Activated T-helper 2 cell treated with anti-CD3 and anti-CD28 coated beads, Interferon-gamma antibody, Interleukin-2, Interleukin-4, amounts not matched to agents 10 μg/mL and 5 μg/mL and 100 μg/mL, durations not matched to agents 14 hours and 24 hours and 36 hours (primary cell): ENCODE results near the gene ASB6. TPM values are rescaled to one million over a fixed set of nuclear protein-coding genes. Genes with fewer than 3 reads are reported as not detected.

ENCODE experiments used
- DNase-seq: peaks from one replicate; pipeline ENCODE4 v3.0.0; 2021; ENCODE audit warnings: low spot score
- H3K27ac Mint-ChIP-seq: one replicate; pipeline ENCODE4 v1.8.0; 2021; ENCODE audit warnings: mixed read lengths
- H3K27me3 Mint-ChIP-seq: one replicate; pipeline ENCODE4 v1.8.0; 2021; ENCODE audit warnings: low read depth, mixed read lengths
- H3K36me3 Mint-ChIP-seq: one replicate; pipeline ENCODE4 v1.8.0; 2021; ENCODE audit warnings: low read depth, mixed read lengths
- H3K4me1 Mint-ChIP-seq: one replicate; pipeline ENCODE4 v1.8.0; 2021; ENCODE audit warnings: low read depth, mixed read lengths
- H3K4me3 Mint-ChIP-seq: one replicate; pipeline ENCODE4 v1.8.0; 2021; ENCODE audit warnings: low read depth, mild to moderate bottlenecking, moderate library complexity, mixed read lengths
- H3K9me3 Mint-ChIP-seq: one replicate; pipeline ENCODE4 v1.8.0; 2021; ENCODE audit warnings: mixed read lengths
- intact Hi-C: fragments of 100-400 bp; cut with micrococcal nuclease; formaldehyde crosslinking; loops from one replicate; pipeline ENCODE4 v1.15.1; 2023
- total RNA-seq: library from RNA; stranded (reverse); gene quantifications from 2 replicates; pipeline ENCODE4 v1.2.3, GENCODE V29; 2022

Gene ASB6
- total RNA-seq, 1 donor from 2014 or later: 21.4 TPM

- Mint-ChIP-seq H3K4me1 (peaks cover 15% of the 10 kb centered on the region), H3K4me3 (no peak overlapping the region), H3K27me3 (peaks cover 1% of the 10 kb centered on the region), H3K36me3 (no peaks in the 10 kb centered on the region), H3K9me3 (no peaks in the 10 kb centered on the region), H3K27ac (no peak overlapping the region)
- intact Hi-C loops: no loop called here
- no peak for DNase-seq
Observed at GRCh38 chr9:129612815-129613519, 29.0 kb downstream of the ASB6 start.

- H3K4me3 Mint-ChIP-seq: no peak overlapping the region
- intact Hi-C loops: no loop called here
Observed at GRCh38 chr9:129612123-129612522, 29.8 kb downstream of the ASB6 start.

GRCh38 chr9:129611307-129611800 is 30.6 kb downstream of the ASB6 start:
- Mint-ChIP-seq H3K27ac (no peak overlapping the region), H3K4me3 (peak overlapping the region; percentile 4), H3K36me3 (no peaks in the 10 kb centered on the region)

More at GRCh38 chr9:129612123-129612522, 29.8 kb downstream of the ASB6 start:
- H3K27ac Mint-ChIP-seq: no peak overlapping the region
- peaks cover 21% of the 10 kb centered on the region for H3K4me1 Mint-ChIP-seq
- H3K27me3 Mint-ChIP-seq: no peaks in the 10 kb centered on the region
- no peaks in the 10 kb centered on the region for H3K9me3 Mint-ChIP-seq
- DNase-seq: no peak
- H3K36me3 Mint-ChIP-seq: no peaks in the 10 kb centered on the region

DNA sequence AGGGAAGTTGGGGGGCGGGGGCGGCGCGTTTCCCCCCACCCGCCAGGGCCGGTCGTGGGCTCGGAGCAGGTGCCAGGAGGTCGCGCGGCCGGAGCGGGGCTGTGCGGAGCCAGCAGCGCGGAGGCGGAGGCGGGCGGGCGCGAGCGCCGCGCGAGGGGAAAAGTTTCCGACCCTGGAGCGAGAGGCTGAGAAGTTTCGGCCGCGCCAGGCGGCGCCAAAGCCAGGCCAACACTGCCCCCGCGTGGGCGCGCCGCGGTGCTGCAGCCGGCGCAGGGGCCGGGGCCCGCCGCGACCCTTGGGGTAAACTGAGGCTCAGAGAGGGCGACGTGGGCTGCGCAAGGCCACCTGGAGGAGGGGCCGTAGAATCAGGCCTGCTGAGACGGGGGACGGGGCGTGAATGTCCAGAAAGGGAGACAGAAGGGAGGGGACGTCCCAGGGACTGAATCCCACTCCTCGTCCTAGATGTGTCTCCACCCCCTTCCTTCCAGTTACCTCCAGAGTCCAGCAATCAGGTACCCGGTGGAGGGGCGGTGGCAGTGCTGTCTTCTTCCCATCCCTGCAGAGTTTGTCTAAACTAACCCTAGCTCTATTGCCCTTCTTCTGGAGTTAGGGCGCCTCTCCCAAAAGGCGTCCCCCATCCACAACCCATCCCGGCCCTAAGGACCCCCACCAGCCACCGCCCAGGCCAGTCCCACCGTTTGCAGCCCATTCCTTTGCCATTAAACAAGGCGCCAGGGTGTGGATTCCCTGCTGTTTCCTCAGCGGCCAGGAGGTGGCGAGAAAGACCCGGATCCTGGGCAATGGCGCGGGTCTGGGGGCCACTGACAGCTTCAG is 31.3 kb downstream of the ASB6 start:
- H3K27ac Mint-ChIP-seq: peak overlapping the region; percentile 70
- H3K4me1 Mint-ChIP-seq: peaks cover 25% of the 10 kb centered on the region
- no peaks in the 10 kb centered on the region for H3K9me3 Mint-ChIP-seq

More at GRCh38 chr9:129611307-129611800, 30.6 kb downstream of the ASB6 start:
- Mint-ChIP-seq H3K27me3 (no peaks in the 10 kb centered on the region), H3K4me1 (peaks cover 23% of the 10 kb centered on the region), H3K9me3 (no peaks in the 10 kb centered on the region)
- intact Hi-C loops: loop anchor here (1.0 to 2.0 kb wide), 2 partner anchors 13 to 437 kb away; no protein-coding TSS in a partner anchor
- no peak for DNase-seq

GRCh38 chr9:129610213-129610472 is 31.8 kb downstream of the ASB6 start:
- no peak overlapping the region for H3K4me3 Mint-ChIP-seq
- peaks cover 25% of the 10 kb centered on the region for H3K4me1 Mint-ChIP-seq
- no peaks in the 10 kb centered on the region for H3K27me3 Mint-ChIP-seq

More for the DNA sequence above, 31.3 kb downstream of the ASB6 start:
- H3K4me3 Mint-ChIP-seq: peak overlapping the region; percentile 80
- H3K27me3 Mint-ChIP-seq: no peaks in the 10 kb centered on the region
- no peaks in the 10 kb centered on the region for H3K36me3 Mint-ChIP-seq
- intact Hi-C loops: loop anchor here (1.0 to 2.0 kb wide), 3 partner anchors 14 to 470 kb away; no protein-coding TSS in a partner anchor
- DNase-seq: peak; percentile 65

DNA sequence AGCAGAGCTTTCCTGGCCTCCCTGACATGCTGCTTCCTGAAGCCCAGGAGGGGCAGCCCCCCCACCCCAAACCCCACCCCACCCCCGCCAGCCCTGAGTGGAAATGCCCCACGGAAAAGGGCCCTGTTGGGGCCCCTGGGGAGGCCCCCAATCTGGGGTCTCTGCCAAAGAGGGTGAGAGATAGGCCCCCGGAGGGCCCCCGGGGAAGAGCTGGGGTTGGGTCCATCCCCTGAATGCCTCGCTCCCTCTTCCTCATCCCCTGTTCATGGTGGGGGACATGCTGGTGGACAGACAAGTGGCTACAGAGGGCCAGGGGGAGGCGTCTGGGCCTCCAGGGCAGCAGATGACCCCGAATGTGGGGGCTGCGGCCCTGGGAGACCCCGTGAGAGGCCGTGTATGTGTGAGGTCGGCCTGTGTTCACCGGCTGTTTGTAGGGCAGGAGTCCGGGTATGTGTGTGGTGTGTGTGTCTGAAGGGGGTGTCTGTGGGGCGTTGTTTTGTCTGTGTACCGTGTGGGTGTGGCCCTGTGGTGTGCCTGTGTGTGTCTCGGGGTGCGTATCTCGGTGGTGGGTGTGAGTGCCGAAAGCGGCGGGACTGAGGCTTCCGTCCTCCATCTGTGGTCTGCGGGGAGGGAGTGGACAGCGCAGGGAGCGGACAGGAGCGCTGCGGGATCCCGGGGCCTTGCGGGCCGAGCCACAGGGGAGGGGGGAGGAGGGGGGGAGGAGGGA is 32.3 kb downstream of the ASB6 start:
- H3K36me3 Mint-ChIP-seq: no peaks in the 10 kb centered on the region
- H3K9me3 Mint-ChIP-seq: no peaks in the 10 kb centered on the region
- peak; percentile 63 for DNase-seq
- peak overlapping the region; percentile 79 for H3K27ac Mint-ChIP-seq
- intact Hi-C loops: loop anchor here (1.0 to 2.0 kb wide), 2 partner anchors 435 to 469 kb away; no protein-coding TSS in a partner anchor
- peak overlapping the region; percentile 79 for H3K4me3 Mint-ChIP-seq
- peaks cover 28% of the 10 kb centered on the region for H3K4me1 Mint-ChIP-seq
- H3K27me3 Mint-ChIP-seq: no peaks in the 10 kb centered on the region

More at GRCh38 chr9:129610213-129610472, 31.8 kb downstream of the ASB6 start:
- Mint-ChIP-seq H3K36me3 (no peaks in the 10 kb centered on the region), H3K9me3 (no peaks in the 10 kb centered on the region), H3K27ac (no peak overlapping the region)
- intact Hi-C loops: loop anchor here (1.0 to 2.0 kb wide), 2 partner anchors 435 to 470 kb away; no protein-coding TSS in a partner anchor
- no peak for DNase-seq

DNA sequence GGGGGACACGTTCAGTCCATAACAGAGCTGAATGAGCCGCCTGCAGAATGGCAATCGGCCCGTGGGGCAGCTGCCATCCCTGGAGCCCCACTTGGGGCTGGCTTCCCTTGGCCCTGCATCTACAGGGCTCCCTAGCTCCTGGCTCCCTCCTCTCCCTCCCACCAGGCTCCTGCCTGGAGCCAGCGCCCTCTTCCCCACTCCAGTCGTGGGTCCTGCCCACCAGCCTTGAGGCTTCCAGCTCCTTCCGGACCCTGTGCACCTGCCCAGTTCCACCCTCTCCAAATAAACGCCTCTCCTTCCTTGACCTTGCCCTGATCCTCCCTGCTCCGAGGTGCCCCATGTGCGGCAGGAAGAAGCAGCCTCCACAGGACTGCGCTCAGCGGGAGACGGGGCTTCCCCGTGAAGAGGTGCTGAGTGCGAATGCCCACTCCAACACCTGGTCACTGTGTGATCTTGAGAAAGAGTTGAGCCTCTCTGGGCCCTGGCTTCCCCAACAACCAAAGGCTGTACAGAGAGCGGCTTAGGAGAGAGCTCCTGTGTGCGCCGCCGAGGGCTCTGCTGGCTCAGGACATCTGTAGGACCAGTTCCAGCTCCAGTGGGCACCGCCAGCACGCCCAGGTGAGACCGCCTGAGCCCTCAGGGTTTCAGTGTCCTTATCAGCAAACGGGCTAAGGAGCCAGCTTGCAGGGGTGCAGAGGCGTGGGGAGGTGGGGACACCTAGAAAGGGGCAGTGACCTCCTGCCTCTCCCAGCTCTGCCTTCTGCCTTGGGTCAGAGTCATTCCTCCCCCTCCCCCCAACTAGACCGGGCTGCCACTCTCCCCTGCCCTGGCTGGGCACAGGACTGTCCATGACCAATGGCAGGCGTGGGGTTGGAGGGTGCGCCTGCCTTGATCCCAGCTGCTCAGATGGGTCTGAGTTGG is 33.1 kb downstream of the ASB6 start:
- Mint-ChIP-seq H3K27me3 (no peaks in the 10 kb centered on the region), H3K27ac (peak overlapping the region; percentile 17), H3K36me3 (no peaks in the 10 kb centered on the region), H3K9me3 (no peaks in the 10 kb centered on the region), H3K4me3 (no peak overlapping the region), H3K4me1 (peaks cover 29% of the 10 kb centered on the region)
- no peak for DNase-seq
- intact Hi-C loops: no loop called here

GRCh38 chr9:129607027-129607387 is 34.9 kb downstream of the ASB6 start:
- Mint-ChIP-seq H3K4me1 (peaks cover 39% of the 10 kb centered on the region), H3K4me3 (no peak overlapping the region), H3K9me3 (no peaks in the 10 kb centered on the region), H3K27me3 (no peaks in the 10 kb centered on the region), H3K36me3 (no peaks in the 10 kb centered on the region), H3K27ac (peak overlapping the region; percentile 34)
- DNase-seq: no peak
- intact Hi-C loops: no loop called here

DNA sequence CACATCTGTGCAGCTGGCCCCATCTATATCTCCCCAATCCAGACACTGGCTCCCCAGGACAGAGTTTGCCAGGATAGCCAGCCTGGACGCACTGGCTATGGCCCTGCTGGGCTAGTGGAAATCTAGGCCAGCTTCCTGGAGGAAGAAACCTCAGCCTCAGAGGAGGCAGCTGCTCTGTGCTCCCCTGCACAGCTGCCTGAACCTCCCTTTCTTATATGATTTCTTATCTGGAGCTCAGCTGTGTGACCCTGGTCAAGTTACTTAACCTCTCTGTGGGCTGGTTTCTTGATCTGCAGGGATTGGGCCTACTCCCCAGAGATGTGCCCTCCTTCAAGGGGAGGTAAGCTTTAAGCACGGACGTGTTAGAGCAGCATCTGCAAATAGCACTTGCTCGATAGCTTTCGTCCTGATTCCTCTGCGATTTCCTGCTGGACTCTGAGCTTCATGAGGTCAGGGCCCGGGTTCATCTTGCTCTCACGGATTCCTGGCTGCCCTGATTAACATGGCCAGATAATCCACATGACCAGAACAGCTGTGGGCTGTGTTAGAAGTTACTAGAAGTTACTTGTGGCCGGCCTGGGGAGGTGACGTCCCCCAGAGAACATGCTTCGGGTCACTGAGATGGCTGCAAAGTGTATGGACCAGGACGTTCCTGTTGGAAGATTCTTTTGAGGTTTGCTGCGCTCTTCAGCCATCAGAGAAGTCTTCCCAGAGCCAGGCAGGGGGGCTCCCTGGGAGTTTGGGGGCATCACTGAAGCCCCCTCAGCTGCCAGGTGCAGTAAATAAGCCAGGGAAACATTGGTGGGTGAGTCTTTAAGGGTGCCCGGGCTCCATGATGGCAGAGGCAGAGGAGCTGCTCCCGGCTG is 35.6 kb downstream of the ASB6 start:
- Mint-ChIP-seq H3K36me3 (no peaks in the 10 kb centered on the region), H3K27me3 (no peaks in the 10 kb centered on the region), H3K27ac (no peak overlapping the region), H3K9me3 (no peaks in the 10 kb centered on the region), H3K4me1 (peaks cover 39% of the 10 kb centered on the region), H3K4me3 (no peak overlapping the region)
- DNase-seq: no peak
- intact Hi-C loops: no loop called here

DNA sequence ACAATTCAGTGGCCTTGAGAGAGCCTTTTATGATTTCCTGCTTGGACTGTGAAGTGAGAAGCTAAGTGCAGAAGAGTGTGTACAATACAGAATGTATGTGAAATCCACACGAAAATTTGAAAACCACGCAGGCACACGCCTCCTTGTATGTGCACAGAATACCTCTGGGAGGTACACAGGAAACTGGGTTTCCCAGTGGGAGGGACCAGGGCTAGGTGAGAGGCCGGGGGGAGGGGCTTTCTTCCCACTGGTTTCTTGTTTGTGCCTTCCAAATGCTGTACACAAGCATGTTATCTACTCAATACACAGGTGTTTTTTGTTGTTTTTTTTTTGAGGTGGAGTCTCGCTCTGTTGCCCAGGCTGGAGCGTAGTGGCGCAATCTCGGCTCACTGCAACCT is 37.2 kb downstream of the ASB6 start:
- Mint-ChIP-seq H3K36me3 (no peaks in the 10 kb centered on the region), H3K27ac (no peak overlapping the region)

DNA sequence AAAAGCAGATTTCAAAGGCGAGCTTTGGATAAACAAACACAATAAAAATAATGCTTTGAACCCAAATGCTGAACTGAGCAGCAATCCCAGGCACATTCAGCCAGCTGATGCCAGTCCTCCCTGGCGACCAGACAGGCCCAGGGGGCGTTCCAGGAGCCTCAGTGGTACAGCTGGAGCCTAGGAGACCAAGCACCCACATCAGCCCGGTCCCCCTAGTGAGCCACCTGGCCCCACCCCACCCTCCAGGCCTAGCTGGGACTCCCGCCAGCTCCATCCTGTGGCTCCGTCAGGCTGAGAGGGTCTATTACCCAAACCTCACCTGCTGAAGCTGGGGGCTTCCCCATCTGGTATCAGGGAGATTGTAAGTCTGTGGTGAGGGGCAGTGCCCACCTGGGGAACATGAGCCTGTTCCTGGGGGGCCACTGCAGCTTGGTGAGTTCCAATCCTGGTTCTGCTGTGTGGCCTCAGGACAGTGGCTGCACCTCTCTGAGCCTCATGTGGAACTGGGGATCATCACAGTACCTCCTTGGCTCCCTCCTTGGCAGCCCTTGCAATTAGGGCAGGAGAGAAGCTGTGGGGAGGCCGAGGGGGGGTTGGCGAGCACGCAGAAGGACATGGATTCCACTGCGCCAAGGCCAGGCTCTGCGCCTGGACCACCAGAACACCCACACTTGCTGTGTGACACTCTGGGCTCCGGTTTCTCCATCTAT is 37.7 kb downstream of the ASB6 start:
- H3K4me1 Mint-ChIP-seq: peaks cover 28% of the 10 kb centered on the region
- no peak overlapping the region for H3K27ac Mint-ChIP-seq
- DNase-seq: no peak
- no peak overlapping the region for H3K4me3 Mint-ChIP-seq
- intact Hi-C loops: no loop called here
- H3K36me3 Mint-ChIP-seq: no peaks in the 10 kb centered on the region
- H3K27me3 Mint-ChIP-seq: peaks cover 2% of the 10 kb centered on the region
- H3K9me3 Mint-ChIP-seq: no peaks in the 10 kb centered on the region

More for the DNA sequence above, 37.2 kb downstream of the ASB6 start:
- no peak overlapping the region for H3K4me3 Mint-ChIP-seq
- H3K27me3 Mint-ChIP-seq: peaks cover 2% of the 10 kb centered on the region
- DNase-seq: no peak
- intact Hi-C loops: no loop called here
- no peaks in the 10 kb centered on the region for H3K9me3 Mint-ChIP-seq
- H3K4me1 Mint-ChIP-seq: peaks cover 29% of the 10 kb centered on the region
